GM23338 (cell line): ENCODE data around the gene BEND5. TPM values are rescaled to one million over a fixed set of nuclear protein-coding genes. Genes with fewer than 3 reads are reported as not detected.

Source experiments
- ATAC-seq: fragments of 200-7000 bp; cut with Tn5 transposase; 3 replicates; pipeline ENCODE4 v1.9.1; 2020
- DNase-seq: peaks from one replicate; pipeline ENCODE4 v3.0.0-alpha.2; 2015; ENCODE audit warnings: low spot score
- H2AFZ ChIP-seq: fragments of 200-600 bp; sonication (generic); 2 replicates; pipeline ENCODE4 v1.8.0; 2016; ENCODE audit warnings: antibody characterized with exemption, mild to moderate bottlenecking, moderate library complexity
- H3F3A ChIP-seq: fragments of 200-600 bp; sonication (generic); replicated peaks from 2 replicates; pipeline ENCODE4 v1.8.0; 2017; ENCODE audit warnings: antibody characterized with exemption, mixed run types, low read depth
- H3K27ac ChIP-seq: fragments of 200-600 bp; sonication (generic); 2 replicates; pipeline ENCODE4 v1.6.1; 2016; ENCODE audit warnings: low read depth
- H3K27me3 ChIP-seq: fragments of 200-600 bp; sonication (generic); 2 replicates; pipeline ENCODE4 v1.8.0; 2016; ENCODE audit warnings: mild to moderate bottlenecking, mixed run types, moderate library complexity; ENCODE audit not compliant: insufficient read depth
- H3K36me3 ChIP-seq: fragments of 200-600 bp; sonication (generic); 2 replicates; pipeline ENCODE4 v1.8.0; 2016; ENCODE audit warnings: mild to moderate bottlenecking; ENCODE audit not compliant: insufficient read depth
- H3K4me1 ChIP-seq: fragments of 200-600 bp; sonication (generic); 2 replicates; pipeline ENCODE4 v1.8.0; 2016; ENCODE audit warnings: mild to moderate bottlenecking, moderate library complexity; ENCODE audit not compliant: insufficient read depth
- H3K4me2 ChIP-seq: fragments of 200-600 bp; sonication (generic); 2 replicates; pipeline ENCODE4 v1.7.1; 2017; ENCODE audit warnings: mixed run types
- H3K4me3 ChIP-seq: fragments of 200-600 bp; sonication (generic); 2 replicates; pipeline ENCODE4 v1.6.1; 2016; ENCODE audit warnings: mixed run types
- H3K79me2 ChIP-seq: fragments of 200-600 bp; sonication (generic); replicated peaks from 2 replicates; pipeline ENCODE4 v1.8.0; 2017; ENCODE audit warnings: mild to moderate bottlenecking; ENCODE audit not compliant: insufficient read depth
- H3K9me2 ChIP-seq: fragments of 200-600 bp; sonication (generic); 2 replicates; pipeline ENCODE4 v1.8.0; 2017; ENCODE audit not compliant: insufficient read depth
- H4K20me1 ChIP-seq: fragments of 200-600 bp; sonication (generic); replicated peaks from 2 replicates; pipeline ENCODE4 v1.8.0; 2017; ENCODE audit warnings: mild to moderate bottlenecking; ENCODE audit not compliant: insufficient read depth
- H3K27ac Mint-ChIP-seq: 2 replicates; pipeline ENCODE4 v1.8.0; 2020; ENCODE audit warnings: inconsistent platforms, mild to moderate bottlenecking, moderate library complexity, mixed read lengths
- H3K27me3 Mint-ChIP-seq: 3 replicates; pipeline ENCODE4 v1.8.0; 2022; ENCODE audit warnings: low read depth, mild to moderate bottlenecking, moderate library complexity, mixed read lengths, inconsistent platforms; ENCODE audit not compliant: insufficient read depth, poor library complexity
- H3K36me3 Mint-ChIP-seq: 3 replicates; pipeline ENCODE4 v1.8.0; 2021; ENCODE audit warnings: low read depth, mild to moderate bottlenecking, inconsistent platforms, moderate library complexity, mixed read lengths
- H3K4me1 Mint-ChIP-seq: 3 replicates; pipeline ENCODE4 v1.8.0; 2020; ENCODE audit warnings: mild to moderate bottlenecking, inconsistent platforms, mixed read lengths
- H3K4me3 Mint-ChIP-seq: 3 replicates; pipeline ENCODE4 v1.8.0; 2021; ENCODE audit warnings: moderate library complexity, mild to moderate bottlenecking, inconsistent platforms, mixed read lengths
- H3K9me3 Mint-ChIP-seq: 3 replicates; pipeline ENCODE4 v1.8.0; 2020; ENCODE audit warnings: moderate library complexity, mild to moderate bottlenecking, inconsistent platforms, mixed read lengths
- CTCF ChIP-seq, 2 experiments: fragments of 200-600 bp in 1 of 2; sonication (generic) in 1 of 2; conservative IDR thresholded peaks; 2 replicates each; pipeline versions ENCODE4 v1.5.1 to v1.6.1; 2016 to 2017; ENCODE audit warnings: antibody characterized with exemption in 2 of 2, low read depth in 2 of 2, mild to moderate bottlenecking in 2 of 2, moderate library complexity in 1 of 2
- EZH2 ChIP-seq: fragments of 200-600 bp; sonication (generic); IDR thresholded peaks from one replicate; pipeline ENCODE4 v1.8.0; 2017; ENCODE audit warnings: antibody characterized with exemption, mild to moderate bottlenecking, low read depth; ENCODE audit not compliant: unreplicated experiment
- NANOG ChIP-seq: IDR thresholded peaks from 2 replicates; pipeline ENCODE4 v1.6.1; 2016; ENCODE audit warnings: antibody characterized with exemption, borderline replicate concordance
- POLR2AphosphoS5 ChIP-seq: IDR thresholded peaks from 2 replicates; pipeline ENCODE4 v1.6.1; 2016; ENCODE audit warnings: antibody characterized with exemption, low read depth
- ZNF462 ChIP-seq: fragments of 250-450 bp; sonication (Bioruptor Pico); IDR thresholded peaks from 2 replicates; pipeline ENCODE4 v1.5.0; 2020; ENCODE audit warnings: mild to moderate bottlenecking, moderate library complexity
- polyA plus RNA-seq: library from polyadenylated mRNA; unstranded; fragments of >200 nt; fragmentation: Nextera tagmentation; extraction: Ambion mirVana; gene quantifications from 2 replicates; pipeline ENCODE4 v1.2.1, GENCODE V29; 2016
- total RNA-seq: library from RNA; depleted of rRNA; stranded (reverse); fragments of >200 nt; shearing (Covaris generic); gene quantifications from 2 replicates; pipeline ENCODE4 v1.2.3, GENCODE V29; 2014

BEND5 gene
- total and polyA plus RNA-seq, 2 experiments from 2014 or later, result 6.8 to 12.3 TPM

GRCh38 chr1:48738356-48738755 is 38.3 kb downstream of the BEND5 start (continued):
- TF ChIP-seq ZNF462, result no peak
- TF ChIP-seq EZH2, result no peak

- Histone ChIP-seq H3K4me3 (no peak overlapping the region), H3K79me2 (no peaks in the 10 kb centered on the region), H3K9me2 (no peaks in the 10 kb centered on the region), H4K20me1 (no peaks in the 10 kb centered on the region), H3F3A (no peaks in the 10 kb centered on the region), H3K4me1 (no peaks in the 10 kb centered on the region), H2AFZ (no peak overlapping the region), H3K36me3 (no peaks in the 10 kb centered on the region), H3K27me3 (no peaks in the 10 kb centered on the region), H3K27ac (no peak overlapping the region), H3K4me2 (no peak overlapping the region)
- no peaks in the 10 kb centered on the region for H3K27me3 Mint-ChIP-seq
- ATAC-seq (peak; percentile 59), DNase-seq (peak; percentile 46)
- no peak overlapping the region for H3K27ac Mint-ChIP-seq
- H3K4me1 Mint-ChIP-seq, result peaks cover 9% of the 10 kb centered on the region
- peaks cover 11% of the 10 kb centered on the region; the same call in 2 of the 3 replicates for H3K36me3 Mint-ChIP-seq
- no peaks in the 10 kb centered on the region for H3K9me3 Mint-ChIP-seq
- no peak overlapping the region for H3K4me3 Mint-ChIP-seq
- no peak for TF ChIP-seq POLR2AphosphoS5
- TF ChIP-seq ZNF462, result no peak
- no peak for TF ChIP-seq NANOG
- no peak for TF ChIP-seq CTCF (conservative IDR thresholded peaks at IDR 0.05; ENCODE audit: low read depth in 2 of 2)
- TF ChIP-seq EZH2, result no peak
Measured at GRCh38 chr1:48735796-48736195, 40.9 kb downstream of the BEND5 start.
